PFSK-1 (cell line): Measurements from ENCODE around the gene ASIC5.

Experiments used
- FOXP2 ChIP-seq: optimal IDR thresholded peaks from 2 replicates; pipeline ENCODE3; 2011; ENCODE audit warnings: borderline replicate concordance, control low read depth, inconsistent platforms; ENCODE audit not compliant: insufficient read depth; ENCODE audit errors: extremely low read length, extremely low read depth
- POLR2AphosphoS5 ChIP-seq: IDR thresholded peaks from 2 replicates; pipeline ENCODE4 v1.6.1; 2012; ENCODE audit warnings: low read depth, mild to moderate bottlenecking, control low read depth, low read length, moderate library complexity
- REST ChIP-seq, 2 experiments: IDR thresholded peaks; 2 replicates each; pipeline versions ENCODE4 v1.6.1 to v1.8.0; 2011 to 2012; ENCODE audit warnings: low read depth in 2 of 2, low read length in 2 of 2, control low read depth in 1 of 2, inconsistent platforms in 1 of 2, mild to moderate bottlenecking in 1 of 2, moderate library complexity in 1 of 2; ENCODE audit not compliant: insufficient read depth in 1 of 2
- SIN3A ChIP-seq: IDR thresholded peaks from 2 replicates; pipeline ENCODE4 v1.6.1; 2012; ENCODE audit warnings: mild to moderate bottlenecking, low read length, moderate library complexity, borderline replicate concordance; ENCODE audit not compliant: insufficient read depth
- TAF1 ChIP-seq: IDR thresholded peaks from 2 replicates; pipeline ENCODE4 v1.6.1; 2012; ENCODE audit warnings: low read length, control low read depth, borderline replicate concordance; ENCODE audit not compliant: insufficient read depth

Gene ASIC5

GRCh38 chr4:155908187-155909139 lies 42.4 kb upstream of the ASIC5 start:
- TF ChIP-seq POLR2AphosphoS5 (no peak), REST (IDR thresholded peaks at IDR 0.05; ENCODE audit: insufficient read depth in 1 of 2, low read depth in 2 of 2, low read length in 2 of 2) (no peak), TAF1 (no peak), FOXP2 (no peak), SIN3A (no peak)

DNA sequence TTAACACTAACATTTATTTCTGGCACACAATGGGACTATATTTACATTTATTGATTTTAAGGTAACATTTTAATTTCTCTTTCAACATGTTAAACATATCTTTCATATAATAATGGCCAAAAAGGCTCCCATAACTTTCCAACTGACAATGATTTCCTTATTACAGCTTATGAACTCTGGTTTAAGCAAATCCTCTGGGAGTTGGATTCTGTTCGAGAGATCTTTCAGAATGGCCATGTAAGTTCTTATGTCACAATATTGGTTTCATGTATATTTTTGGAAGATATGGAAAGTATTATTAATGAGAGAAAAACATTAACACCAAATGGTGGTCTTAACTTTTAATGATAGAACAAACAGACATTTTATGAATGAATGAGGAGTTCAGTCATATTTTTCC lies 41.5 kb upstream of the ASIC5 start:
- TF ChIP-seq REST (IDR thresholded peaks at IDR 0.05; ENCODE audit: insufficient read depth in 1 of 2, low read depth in 2 of 2, low read length in 2 of 2), result no peak
- TF ChIP-seq SIN3A, result no peak
- no peak for TF ChIP-seq FOXP2
- TF ChIP-seq POLR2AphosphoS5, result no peak
- no peak for TF ChIP-seq TAF1

DNA sequence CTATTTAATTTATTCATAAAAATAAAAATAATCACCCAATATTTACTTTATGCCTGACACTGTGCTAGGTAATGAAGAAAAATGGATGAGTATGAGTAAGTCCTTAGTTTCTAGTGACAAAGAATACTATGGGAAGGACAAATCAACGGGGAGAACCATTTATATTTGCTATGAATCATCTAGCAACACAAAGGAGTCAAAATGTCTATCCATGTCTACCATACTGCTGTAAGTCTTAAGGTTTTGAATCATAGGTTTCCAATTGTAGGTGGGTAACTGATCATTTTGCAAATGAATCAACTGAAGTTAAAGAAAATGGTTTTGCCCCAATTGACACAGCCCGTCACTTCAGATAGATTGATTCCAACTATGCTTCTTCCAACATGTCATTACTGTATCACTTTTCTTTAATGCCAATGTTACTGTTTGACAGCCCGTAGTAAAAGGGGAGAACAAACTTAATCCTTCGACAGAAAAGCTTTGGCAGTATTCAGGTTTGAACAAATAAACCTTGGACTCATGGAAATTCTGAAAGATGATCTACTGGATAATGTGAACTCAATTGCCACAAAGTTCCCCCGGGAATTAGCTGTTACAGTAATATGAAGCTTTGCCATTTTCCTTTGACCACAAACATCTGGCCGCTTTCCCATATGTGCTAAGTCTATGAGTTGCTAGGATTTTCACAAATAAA lies 40.6 kb upstream of the ASIC5 start:
- TF ChIP-seq TAF1 (no peak), POLR2AphosphoS5 (no peak), FOXP2 (no peak), REST (IDR thresholded peaks at IDR 0.05; ENCODE audit: insufficient read depth in 1 of 2, low read depth in 2 of 2, low read length in 2 of 2) (no peak), SIN3A (no peak)

GRCh38 chr4:155904331-155904730 lies 38.3 kb upstream of the ASIC5 start:
- TF ChIP-seq POLR2AphosphoS5 (no peak), REST (IDR thresholded peaks at IDR 0.05; ENCODE audit: insufficient read depth in 1 of 2, low read depth in 2 of 2, low read length in 2 of 2) (no peak), TAF1 (no peak), SIN3A (no peak), FOXP2 (no peak)
